ENCODE data around the gene TCEANC. TPM values are rescaled to one million over a fixed set of nuclear protein-coding genes. Genes with fewer than 3 reads are reported as not detected.
A peak's percentile ranks its signal among the peaks of the same experiment; 100 is the strongest.

The TCEANC gene, protein sequence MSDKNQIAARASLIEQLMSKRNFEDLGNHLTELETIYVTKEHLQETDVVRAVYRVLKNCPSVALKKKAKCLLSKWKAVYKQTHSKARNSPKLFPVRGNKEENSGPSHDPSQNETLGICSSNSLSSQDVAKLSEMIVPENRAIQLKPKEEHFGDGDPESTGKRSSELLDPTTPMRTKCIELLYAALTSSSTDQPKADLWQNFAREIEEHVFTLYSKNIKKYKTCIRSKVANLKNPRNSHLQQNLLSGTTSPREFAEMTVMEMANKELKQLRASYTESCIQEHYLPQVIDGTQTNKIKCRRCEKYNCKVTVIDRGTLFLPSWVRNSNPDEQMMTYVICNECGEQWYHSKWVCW
- total RNA-seq (5.4 and 5.5 TPM in 2 replicates), polyA plus RNA-seq (1.8 and 2.0 TPM in 2 replicates)

DNA sequence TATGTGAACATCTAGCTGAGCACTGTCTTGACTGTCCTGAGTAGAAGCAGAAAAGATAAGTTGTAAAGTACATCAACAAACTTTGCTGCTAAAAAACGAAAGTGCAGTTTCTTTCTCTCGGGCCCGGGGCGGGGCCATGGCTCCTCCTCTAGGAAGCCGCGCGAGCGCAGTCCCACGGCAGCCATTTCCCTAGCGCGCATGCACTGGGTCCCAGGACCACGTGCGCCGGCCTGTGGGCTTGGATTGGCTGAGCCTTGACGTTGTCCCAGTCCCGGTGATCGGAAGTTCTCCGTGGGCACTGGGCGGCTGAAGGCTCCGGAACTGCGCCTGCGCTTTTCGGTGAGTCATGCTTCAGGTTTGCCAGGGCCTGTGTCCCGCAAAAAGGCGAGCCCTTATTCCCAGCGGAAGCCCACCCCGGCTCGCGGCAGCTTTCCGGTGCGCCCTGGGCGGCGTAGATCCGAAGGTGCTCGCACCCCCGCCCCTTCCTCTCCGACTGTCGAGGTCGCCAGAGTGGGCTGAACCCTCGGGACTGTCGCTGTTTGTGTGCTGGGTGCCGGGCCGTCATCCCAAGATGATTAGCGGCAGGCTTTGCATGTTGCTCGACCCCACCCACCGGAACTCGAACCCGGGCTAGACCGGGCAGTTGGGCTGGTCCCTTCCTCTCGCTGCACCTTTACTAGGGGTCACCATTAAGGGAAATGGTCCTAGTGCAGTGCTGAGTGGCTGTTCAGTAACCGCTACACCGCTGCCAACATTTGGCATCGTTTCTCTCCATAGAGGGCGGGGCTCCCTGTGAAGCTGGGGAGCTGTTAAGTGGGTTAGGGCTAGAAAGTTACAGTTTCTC is at the start of gene TCEANC:
Gene TCEANC, plus strand, starts transcription at position 292 of the 844 bp plus-strand sequence. CDS start 9,368 bp downstream, outside the sequence.
- Histone ChIP-seq H3K4me2 (peak within 1 kb of the TSS; percentile 75), H3K27ac (peak within 1 kb of the TSS; percentile 92), H2AFZ (peak within 1 kb of the TSS; percentile 24), H4K20me1 (ENCODE audit: insufficient read depth, poor library complexity, severe bottlenecking) (no peaks in the 10 kb centered on the region), H3K4me1 (ENCODE audit: insufficient read depth) (peaks cover 8% of the 10 kb centered on the region), H3K27me3 (no peaks in the 10 kb centered on the region), H3K4me3 (peak within 1 kb of the TSS; percentile 28), H3K79me2 (no peaks in the 10 kb centered on the region), H3K36me3 (replicated peaks; ENCODE audit: insufficient read depth, low read depth) (no peaks in the 10 kb centered on the region), H3K9me3 (ENCODE audit: low read depth) (no peaks in the 10 kb centered on the region), H3K9me2 (replicated peaks; ENCODE audit: insufficient read depth) (no peaks in the 10 kb centered on the region)
- whole genome bisulfite sequencing (ENCODE audit: low lambda C conversion rate, missing lambda C conversion rate) = 44% methylated on average over 54 of the region's 54 CpGs
- DNase-seq (ENCODE audit: low spot score) = peak; percentile 95
- TF ChIP-seq EZH2 (IDR thresholded peaks at IDR 0.05; ENCODE audit: borderline replicate concordance) (no peak), EZH2phosphoT487 (IDR thresholded peaks at IDR 0.05; ENCODE audit: low read depth, severe bottlenecking, unreplicated experiment) (no peak)
- TF ChIP-seq, protein P1, sequence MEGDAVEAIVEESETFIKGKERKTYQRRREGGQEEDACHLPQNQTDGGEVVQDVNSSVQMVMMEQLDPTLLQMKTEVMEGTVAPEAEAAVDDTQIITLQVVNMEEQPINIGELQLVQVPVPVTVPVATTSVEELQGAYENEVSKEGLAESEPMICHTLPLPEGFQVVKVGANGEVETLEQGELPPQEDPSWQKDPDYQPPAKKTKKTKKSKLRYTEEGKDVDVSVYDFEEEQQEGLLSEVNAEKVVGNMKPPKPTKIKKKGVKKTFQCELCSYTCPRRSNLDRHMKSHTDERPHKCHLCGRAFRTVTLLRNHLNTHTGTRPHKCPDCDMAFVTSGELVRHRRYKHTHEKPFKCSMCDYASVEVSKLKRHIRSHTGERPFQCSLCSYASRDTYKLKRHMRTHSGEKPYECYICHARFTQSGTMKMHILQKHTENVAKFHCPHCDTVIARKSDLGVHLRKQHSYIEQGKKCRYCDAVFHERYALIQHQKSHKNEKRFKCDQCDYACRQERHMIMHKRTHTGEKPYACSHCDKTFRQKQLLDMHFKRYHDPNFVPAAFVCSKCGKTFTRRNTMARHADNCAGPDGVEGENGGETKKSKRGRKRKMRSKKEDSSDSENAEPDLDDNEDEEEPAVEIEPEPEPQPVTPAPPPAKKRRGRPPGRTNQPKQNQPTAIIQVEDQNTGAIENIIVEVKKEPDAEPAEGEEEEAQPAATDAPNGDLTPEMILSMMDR (IDR thresholded peaks at IDR 0.05; ENCODE audit: poor library complexity) = no peak

DNA sequence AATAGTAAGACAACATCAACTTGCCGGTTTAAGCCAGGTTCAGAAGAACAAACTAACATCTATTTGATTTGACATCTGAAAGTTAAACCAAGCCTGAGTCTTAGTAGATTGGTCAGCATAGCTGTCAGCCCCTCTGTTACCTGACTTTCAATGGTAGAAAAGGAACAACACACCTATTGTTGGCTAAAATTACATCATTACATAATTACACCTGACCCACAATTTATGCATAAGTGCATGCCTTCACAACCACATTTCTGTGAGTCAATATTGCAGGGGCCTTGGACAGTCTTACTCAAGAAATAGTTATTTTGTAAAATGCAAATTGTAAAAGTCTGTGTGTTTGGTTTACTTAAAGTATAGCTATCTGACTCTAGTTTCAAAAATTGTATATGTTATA is 47.3 kb upstream of the TCEANC start:
- no peak overlapping the region for H2AFZ ChIP-seq
- TF ChIP-seq, protein P1 (IDR thresholded peaks at IDR 0.05; ENCODE audit: poor library complexity) = no peak
- no peak for TF ChIP-seq EZH2 (IDR thresholded peaks at IDR 0.05; ENCODE audit: borderline replicate concordance)
- TF ChIP-seq EZH2phosphoT487 (IDR thresholded peaks at IDR 0.05; ENCODE audit: low read depth, severe bottlenecking, unreplicated experiment) = no peak
- no peak overlapping the region for H3K4me3 ChIP-seq
- H3K9me3 ChIP-seq (ENCODE audit: low read depth) = no peaks in the 10 kb centered on the region
- H3K4me2 ChIP-seq = no peak overlapping the region
- H3K36me3 ChIP-seq (replicated peaks; ENCODE audit: insufficient read depth, low read depth) = no peaks in the 10 kb centered on the region
- DNase-seq (ENCODE audit: low spot score) = no peak
- H4K20me1 ChIP-seq (ENCODE audit: insufficient read depth, poor library complexity, severe bottlenecking) = no peaks in the 10 kb centered on the region
- no peaks in the 10 kb centered on the region for H3K9me2 ChIP-seq (replicated peaks; ENCODE audit: insufficient read depth)
- no peaks in the 10 kb centered on the region for H3K4me1 ChIP-seq (ENCODE audit: insufficient read depth)
- H3K27me3 ChIP-seq = no peaks in the 10 kb centered on the region
- 95% methylated on average over 1 of the region's 1 CpG for WGBS (ENCODE audit: low lambda C conversion rate, missing lambda C conversion rate)
- H3K79me2 ChIP-seq = no peaks in the 10 kb centered on the region
- no peak overlapping the region for H3K27ac ChIP-seq

DNA sequence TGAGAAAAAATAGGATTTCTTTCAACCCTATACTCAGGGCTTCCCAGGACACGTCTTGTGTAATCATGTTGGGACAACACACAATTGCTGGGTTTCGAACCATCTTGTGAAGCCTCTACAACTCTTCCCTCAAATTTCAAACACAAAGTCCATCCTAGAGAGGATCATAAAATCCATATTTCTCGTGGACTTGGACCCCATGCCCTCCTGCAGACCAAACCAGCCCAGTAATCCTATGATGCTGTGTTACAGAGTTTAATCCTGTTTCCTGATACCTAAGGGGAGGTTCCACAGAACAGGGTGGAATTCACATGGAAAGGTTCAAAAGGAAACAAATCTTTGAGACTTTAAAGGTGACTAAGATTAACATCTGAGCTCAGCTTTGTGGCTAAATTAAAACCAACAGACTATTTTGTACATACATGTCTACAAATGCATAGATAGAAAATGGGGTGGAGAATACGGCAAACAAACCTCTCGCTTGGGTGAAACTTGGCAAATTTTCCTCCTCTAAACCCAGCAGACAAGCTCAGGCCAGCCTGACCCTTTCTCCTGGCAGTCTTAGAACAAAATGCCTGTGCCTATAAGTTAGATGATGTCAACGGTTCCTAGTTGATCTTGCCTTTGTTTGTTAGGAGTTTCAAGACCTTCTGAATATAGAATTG is 45.5 kb upstream of the TCEANC start:
- H3K79me2 ChIP-seq = no peaks in the 10 kb centered on the region
- TF ChIP-seq, protein P1 (IDR thresholded peaks at IDR 0.05; ENCODE audit: poor library complexity) = no peak
- TF ChIP-seq EZH2phosphoT487 (IDR thresholded peaks at IDR 0.05; ENCODE audit: low read depth, severe bottlenecking, unreplicated experiment) (no peak), EZH2 (IDR thresholded peaks at IDR 0.05; ENCODE audit: borderline replicate concordance) (no peak)
- DNase-seq (ENCODE audit: low spot score) = peak; percentile 10
- no peak overlapping the region for H3K4me3 ChIP-seq
- H4K20me1 ChIP-seq (ENCODE audit: insufficient read depth, poor library complexity, severe bottlenecking) = no peaks in the 10 kb centered on the region
- H2AFZ ChIP-seq = no peak overlapping the region
- peak overlapping the region; percentile 68 for H3K27ac ChIP-seq
- no peaks in the 10 kb centered on the region for H3K36me3 ChIP-seq (replicated peaks; ENCODE audit: insufficient read depth, low read depth)
- H3K4me1 ChIP-seq (ENCODE audit: insufficient read depth) = no peaks in the 10 kb centered on the region
- 74% methylated on average over 6 of the region's 6 CpGs for WGBS (ENCODE audit: low lambda C conversion rate, missing lambda C conversion rate)
- no peaks in the 10 kb centered on the region for H3K27me3 ChIP-seq
- H3K4me2 ChIP-seq = no peak overlapping the region
- no peaks in the 10 kb centered on the region for H3K9me2 ChIP-seq (replicated peaks; ENCODE audit: insufficient read depth)
- no peaks in the 10 kb centered on the region for H3K9me3 ChIP-seq (ENCODE audit: low read depth)
